AG09319 (cell line): ENCODE results near the gene GOLGA6L10.

Experiments used
- DNase-seq: peaks from one replicate; pipeline ENCODE4 v3.0.0-alpha.2; 2010; ENCODE audit warnings: low read depth; ENCODE audit errors: extremely low read depth
- TF ChIP-seq, protein P1 (sequence below): IDR thresholded peaks from 2 replicates; pipeline ENCODE4 v1.5.1; 2011; ENCODE audit warnings: low read depth, mild to moderate bottlenecking, inconsistent platforms, low read length, moderate library complexity

GOLGA6L10 gene

DNA sequence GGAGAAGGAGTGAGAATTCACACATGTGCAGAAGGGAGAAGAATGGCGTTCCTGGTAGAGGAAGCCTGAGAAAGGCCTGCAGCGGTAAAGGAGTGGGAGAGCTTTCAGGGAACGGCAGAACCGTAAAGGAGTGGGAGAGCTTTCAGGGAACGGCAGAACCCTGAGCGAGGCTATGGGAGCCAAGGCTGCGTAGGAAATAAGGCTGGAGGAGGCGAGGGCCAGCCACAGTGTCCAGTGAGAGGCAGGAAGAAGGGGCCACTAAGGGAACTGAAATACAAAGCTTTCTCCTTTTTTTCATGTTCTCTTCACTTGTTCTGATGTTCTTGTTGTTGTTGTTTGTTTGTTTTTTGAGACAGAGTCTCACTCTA is 41.6 kb downstream of the GOLGA6L10 start:
- no peak for DNase-seq
- TF ChIP-seq, protein P1, sequence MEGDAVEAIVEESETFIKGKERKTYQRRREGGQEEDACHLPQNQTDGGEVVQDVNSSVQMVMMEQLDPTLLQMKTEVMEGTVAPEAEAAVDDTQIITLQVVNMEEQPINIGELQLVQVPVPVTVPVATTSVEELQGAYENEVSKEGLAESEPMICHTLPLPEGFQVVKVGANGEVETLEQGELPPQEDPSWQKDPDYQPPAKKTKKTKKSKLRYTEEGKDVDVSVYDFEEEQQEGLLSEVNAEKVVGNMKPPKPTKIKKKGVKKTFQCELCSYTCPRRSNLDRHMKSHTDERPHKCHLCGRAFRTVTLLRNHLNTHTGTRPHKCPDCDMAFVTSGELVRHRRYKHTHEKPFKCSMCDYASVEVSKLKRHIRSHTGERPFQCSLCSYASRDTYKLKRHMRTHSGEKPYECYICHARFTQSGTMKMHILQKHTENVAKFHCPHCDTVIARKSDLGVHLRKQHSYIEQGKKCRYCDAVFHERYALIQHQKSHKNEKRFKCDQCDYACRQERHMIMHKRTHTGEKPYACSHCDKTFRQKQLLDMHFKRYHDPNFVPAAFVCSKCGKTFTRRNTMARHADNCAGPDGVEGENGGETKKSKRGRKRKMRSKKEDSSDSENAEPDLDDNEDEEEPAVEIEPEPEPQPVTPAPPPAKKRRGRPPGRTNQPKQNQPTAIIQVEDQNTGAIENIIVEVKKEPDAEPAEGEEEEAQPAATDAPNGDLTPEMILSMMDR, result no peak

DNA sequence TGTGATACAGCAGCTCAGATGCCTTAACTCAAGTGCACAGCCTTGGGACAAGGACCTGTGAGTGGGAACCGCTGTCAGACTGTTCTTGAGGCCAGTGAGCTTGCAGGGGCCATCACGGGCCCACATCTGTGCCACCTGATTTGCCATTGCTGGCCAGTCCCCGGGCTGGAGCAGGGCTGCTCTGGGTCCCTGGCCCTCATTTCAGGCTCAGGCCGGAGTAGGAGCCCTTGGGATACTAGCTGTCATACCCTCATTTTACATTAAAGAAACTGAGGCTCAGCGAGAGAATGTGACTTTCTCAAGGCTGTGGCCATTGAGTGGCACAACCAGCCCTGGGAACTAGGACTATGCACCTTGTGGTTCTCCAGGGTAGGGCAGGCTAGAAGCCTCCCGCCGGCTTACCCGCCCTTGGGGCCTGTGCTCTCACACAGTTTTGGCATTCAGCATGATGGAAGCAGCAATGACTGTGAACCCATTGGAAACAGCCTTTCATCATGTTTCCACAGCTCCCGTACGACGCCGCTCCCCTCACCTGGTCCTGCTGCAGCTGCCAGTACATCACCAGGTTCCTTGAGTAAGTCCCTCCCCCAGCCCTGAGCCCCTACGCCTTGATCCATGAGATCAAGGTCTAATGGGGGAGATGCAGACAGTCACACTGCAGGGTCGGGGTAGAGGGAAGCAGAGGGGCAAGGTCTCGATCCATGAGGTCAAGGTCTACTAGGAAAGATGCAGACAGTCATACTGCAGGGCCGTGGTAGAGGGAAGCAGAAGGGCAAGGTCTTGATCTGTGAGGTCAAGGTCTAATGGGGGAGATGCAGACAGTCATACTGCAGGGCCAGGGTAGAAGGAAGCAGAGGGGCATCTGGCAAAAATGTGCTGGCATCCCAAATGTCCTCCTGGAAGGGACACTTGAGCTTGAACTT is 42.2 kb downstream of the GOLGA6L10 start:
- no peak for DNase-seq
- TF ChIP-seq, protein P1, result no peak

DNA sequence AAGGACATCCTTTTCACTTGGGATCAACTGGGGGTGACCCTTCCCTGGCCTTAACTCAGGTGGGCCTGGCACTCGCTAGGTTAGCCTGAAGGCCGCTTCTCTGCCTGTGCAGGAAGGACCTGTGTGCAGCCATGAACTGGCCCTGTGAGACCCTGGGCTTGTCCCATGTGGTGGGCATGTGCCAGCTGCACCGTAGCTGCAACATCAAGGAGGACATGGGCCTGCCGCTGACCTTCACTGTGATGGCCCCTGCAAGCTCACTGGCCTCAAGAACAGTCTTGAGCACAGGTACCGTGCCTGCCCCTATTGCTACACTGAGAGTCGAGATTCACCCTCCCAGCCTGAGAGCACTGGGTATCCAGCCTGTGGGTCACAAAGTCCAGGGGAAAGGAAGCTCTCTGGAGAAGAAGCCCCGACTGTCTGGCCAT is 43.6 kb downstream of the GOLGA6L10 start:
- TF ChIP-seq, protein P1, result no peak
- no peak for DNase-seq

DNA sequence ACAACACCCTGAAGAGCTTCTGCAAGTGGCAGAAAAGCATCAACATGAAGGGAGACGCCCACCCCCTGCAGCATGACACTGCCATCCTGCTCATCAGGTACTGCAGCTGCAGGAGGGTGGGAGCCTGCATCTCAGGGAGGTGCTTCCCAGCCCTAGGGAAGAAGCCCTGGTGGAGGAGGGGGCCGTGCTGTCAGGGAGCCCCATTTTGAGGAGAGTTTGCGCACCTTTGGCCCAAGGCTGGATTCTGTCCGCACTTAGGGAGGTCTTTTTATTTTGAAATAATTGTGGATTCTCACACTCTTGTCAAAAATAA is 44.5 kb downstream of the GOLGA6L10 start:
- TF ChIP-seq, protein P1, result no peak
- no peak for DNase-seq

DNA sequence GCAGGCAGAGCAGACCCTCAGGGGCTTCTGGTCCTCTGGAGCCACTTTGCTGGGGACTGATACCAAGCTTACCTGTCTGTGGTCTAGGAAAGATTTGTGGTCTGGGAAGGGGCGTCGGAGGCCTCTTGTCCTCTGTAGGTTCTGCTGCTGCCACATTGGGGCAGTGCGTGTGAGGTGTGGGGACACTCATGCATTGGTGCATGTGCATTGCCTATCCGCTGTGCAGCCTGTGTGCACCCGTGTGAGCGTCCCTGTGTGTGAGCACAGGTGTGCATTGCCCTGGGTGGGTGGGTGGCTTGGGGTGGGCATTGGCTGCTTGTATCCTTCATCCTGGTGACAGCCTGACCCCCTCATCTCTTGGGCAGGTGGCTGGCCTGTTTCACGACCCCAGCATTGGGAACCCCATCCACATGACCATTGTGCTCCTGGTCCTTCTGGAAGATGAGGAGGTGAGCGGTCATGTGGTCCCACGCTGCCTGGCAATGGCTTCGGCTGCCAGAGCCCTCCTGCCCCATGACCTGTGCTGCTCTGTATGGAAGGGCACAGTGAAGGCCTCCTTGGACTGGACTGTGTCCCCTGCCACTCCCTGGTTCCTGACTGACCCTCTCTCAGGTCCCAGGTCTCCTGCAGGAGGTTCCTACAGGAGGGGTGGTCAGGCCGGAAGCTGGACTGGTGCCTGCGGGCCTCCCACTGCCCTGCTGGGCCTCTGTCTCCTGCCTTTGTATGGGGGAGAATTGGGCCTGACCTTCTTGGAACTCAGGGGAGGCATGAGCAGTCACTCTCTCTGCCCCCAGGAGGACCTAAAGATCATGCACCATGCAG is 45.1 kb downstream of the GOLGA6L10 start:
- DNase-seq, result no peak
- TF ChIP-seq, protein P1, result no peak

DNA sequence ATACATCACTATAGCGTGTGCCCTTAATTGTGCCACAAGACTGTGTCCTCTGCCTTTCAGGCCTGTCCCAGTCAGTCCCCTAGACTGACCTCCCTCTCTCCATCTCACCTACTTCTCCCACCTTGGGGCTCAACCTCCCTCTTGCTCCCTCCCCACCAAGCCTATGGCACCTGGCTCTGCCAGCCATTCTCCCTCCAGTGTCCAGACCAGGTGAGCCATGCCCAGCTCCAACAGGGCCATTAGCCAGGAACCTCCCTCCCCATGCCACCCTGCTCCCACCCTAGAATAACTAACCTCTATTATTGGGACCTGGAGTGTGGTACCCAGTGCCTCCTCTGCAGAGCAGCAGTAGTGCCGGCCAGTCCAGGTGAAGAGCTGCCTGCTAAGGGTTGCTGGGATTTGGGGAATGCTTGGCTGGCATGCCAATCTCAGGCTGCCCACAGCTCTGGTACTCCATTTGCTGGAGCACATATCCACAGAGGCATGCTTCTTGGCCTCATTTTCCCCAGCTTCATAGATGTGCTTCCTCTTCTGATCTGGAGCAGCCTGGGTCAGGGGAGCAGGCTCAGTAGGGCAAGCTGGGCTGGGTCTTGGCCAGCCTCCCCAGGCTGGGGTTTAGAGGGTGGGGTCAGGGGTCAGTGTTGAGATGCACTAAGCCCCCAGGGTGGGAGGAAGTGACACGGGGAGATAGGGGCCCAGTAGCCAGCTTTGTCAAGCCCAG is 47.8 kb downstream of the GOLGA6L10 start:
- no peak for DNase-seq

More for the DNA sequence above, 47.8 kb downstream of the GOLGA6L10 start:
- TF ChIP-seq, protein P1, result no peak
